Colonic mucosa (tissue), 4 donors: Measurements from ENCODE around the gene INAVA. TPM values are rescaled to one million over a fixed set of nuclear protein-coding genes. Genes with fewer than 3 reads are reported as not detected.

ENCODE experiments used
- DNase-seq: peaks from one replicate; pipeline ENCODE4 v3.0.0-alpha.2; 2020
- H3K27ac ChIP-seq: fragments of 200-600 bp; one replicate; pipeline ENCODE4 v1.8.0; 2021
- H3K27me3 ChIP-seq: fragments of 200-600 bp; one replicate; pipeline ENCODE4 v1.8.0; 2021
- H3K36me3 ChIP-seq: fragments of 200-600 bp; one replicate; pipeline ENCODE4 v1.8.0; 2021
- H3K4me1 ChIP-seq: fragments of 200-600 bp; one replicate; pipeline ENCODE4 v1.8.0; 2021; ENCODE audit warnings: mild to moderate bottlenecking
- H3K4me3 ChIP-seq: fragments of 200-600 bp; one replicate; pipeline ENCODE4 v1.8.0; 2021
- H3K9ac ChIP-seq, 2 donors: one replicate each; pipeline ENCODE4 v1.7.0; 2013; ENCODE audit warnings: control low read depth in 2 of 2, low read depth in 2 of 2, low read length in 2 of 2
- H3K9me3 ChIP-seq: fragments of 200-600 bp; one replicate; pipeline ENCODE4 v1.8.0; 2021
- CTCF ChIP-seq: fragments of 200-600 bp; IDR thresholded peaks from one replicate; pipeline ENCODE4 v1.8.0; 2022; ENCODE audit warnings: antibody characterized with exemption, mild to moderate bottlenecking
- intact Hi-C: fragments of 100-400 bp; cut with DNase I; formaldehyde crosslinking; loops from one replicate; pipeline ENCODE4 v1.14.1; 2022
- total RNA-seq, 2 donors: library from RNA; stranded (reverse); fragmentation: NEBNext Ultra II Directional in 1 of 2; extraction: Animal tissue kit (Norgen Biotek cat#: 25700) in 1 of 2; gene quantifications; one replicate each; pipeline ENCODE4 v1.2.1, GENCODE V29; 2021
- donor health status: healthy.
- donor health status: DM: no; HTN: no; CAD: no.
- donor health status: DM: no; HTN: no; CAD: no.

Gene INAVA
- total RNA-seq, 2 donors from 2014 or later, result 127 to 167 TPM

- no peaks in the 10 kb centered on the region for H3K36me3 ChIP-seq
- intact Hi-C loops, result no loop called here
- DNase-seq, result no peak
- H3K9me3 ChIP-seq, result no peaks in the 10 kb centered on the region
- no peak overlapping the region for H3K27ac ChIP-seq
- H3K9ac ChIP-seq, result no peak overlapping the region
- TF ChIP-seq CTCF, result no peak
- H3K27me3 ChIP-seq, result no peaks in the 10 kb centered on the region
- H3K4me3 ChIP-seq, result no peak overlapping the region
- H3K4me1 ChIP-seq, result no peaks in the 10 kb centered on the region
These were observed 21.5 kb downstream of the INAVA start for GRCh38 chr1:200916152-200916551.

- no peak for TF ChIP-seq CTCF
- no peaks in the 10 kb centered on the region for H3K27me3 ChIP-seq
- H3K36me3 ChIP-seq, result no peaks in the 10 kb centered on the region
- intact Hi-C loops, result no loop called here
- DNase-seq, result no peak
- no peak overlapping the region for H3K4me3 ChIP-seq
- H3K9me3 ChIP-seq, result no peaks in the 10 kb centered on the region
- H3K4me1 ChIP-seq, result no peaks in the 10 kb centered on the region
- no peak overlapping the region for H3K27ac ChIP-seq
- no peak overlapping the region for H3K9ac ChIP-seq
These were observed 22.0 kb downstream of the INAVA start for GRCh38 chr1:200916681-200917080.

DNA sequence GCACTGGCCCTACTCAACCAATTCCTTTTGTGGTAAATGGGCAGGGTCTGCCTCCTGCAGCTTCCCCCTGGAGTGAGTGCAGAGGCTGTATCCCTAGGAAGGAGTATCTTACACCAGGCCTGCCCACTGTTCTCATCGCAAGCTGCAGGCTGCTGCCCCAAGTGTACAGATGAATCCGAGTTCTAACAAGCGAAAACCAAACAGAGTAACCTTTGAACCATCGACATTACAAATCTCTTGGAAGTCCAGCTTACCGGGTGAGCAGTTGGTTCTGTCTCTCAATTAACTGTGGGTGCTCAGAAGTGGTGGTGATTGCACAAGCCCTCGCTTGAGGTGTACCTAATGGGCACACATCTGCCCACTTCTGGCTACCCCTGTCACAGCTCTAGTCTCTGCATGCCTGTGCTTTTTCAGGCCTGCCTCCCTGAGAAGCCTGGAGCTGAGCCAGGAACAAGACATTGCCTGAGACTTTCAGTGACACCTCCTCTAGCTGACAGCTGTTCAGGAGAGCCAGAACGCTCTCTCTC, 22.7 kb downstream of the INAVA start:
- no peak for TF ChIP-seq CTCF
- Histone ChIP-seq H3K4me1 (no peaks in the 10 kb centered on the region), H3K9me3 (no peaks in the 10 kb centered on the region), H3K4me3 (no peak overlapping the region), H3K9ac (peak overlapping the region in 1 of 2 donors; percentile 51), H3K27me3 (no peaks in the 10 kb centered on the region), H3K36me3 (no peaks in the 10 kb centered on the region), H3K27ac (peak overlapping the region; percentile 17)
- intact Hi-C loops, result no loop called here
- peak; percentile 68 for DNase-seq

DNA sequence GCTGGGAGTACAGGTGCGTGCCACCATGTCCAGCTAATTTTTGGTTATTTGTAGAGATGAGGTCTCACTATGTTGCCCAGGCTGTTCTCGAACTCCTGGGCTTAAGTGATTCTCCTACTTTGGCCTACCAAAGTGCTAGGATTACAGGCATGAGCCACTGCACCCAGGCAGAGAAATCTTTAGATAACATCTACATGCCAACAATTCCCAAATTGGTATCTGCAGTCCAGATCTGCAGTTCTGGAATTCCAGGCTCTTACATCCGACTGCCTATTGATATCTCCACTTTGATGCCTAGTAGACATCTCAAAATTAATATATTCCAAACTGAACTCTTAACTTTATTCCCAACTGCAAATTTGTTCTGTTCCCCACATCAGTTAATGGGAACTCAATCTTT, 23.3 kb downstream of the INAVA start:
- TF ChIP-seq CTCF, result no peak
- no peaks in the 10 kb centered on the region for H3K9me3 ChIP-seq
- H3K36me3 ChIP-seq, result no peaks in the 10 kb centered on the region
- H3K27me3 ChIP-seq, result no peaks in the 10 kb centered on the region
- H3K4me3 ChIP-seq, result no peak overlapping the region
- no peak for DNase-seq
- no peak overlapping the region for H3K27ac ChIP-seq
- H3K9ac ChIP-seq, result no peak overlapping the region
- no peaks in the 10 kb centered on the region for H3K4me1 ChIP-seq
- intact Hi-C loops, result no loop called here

DNA sequence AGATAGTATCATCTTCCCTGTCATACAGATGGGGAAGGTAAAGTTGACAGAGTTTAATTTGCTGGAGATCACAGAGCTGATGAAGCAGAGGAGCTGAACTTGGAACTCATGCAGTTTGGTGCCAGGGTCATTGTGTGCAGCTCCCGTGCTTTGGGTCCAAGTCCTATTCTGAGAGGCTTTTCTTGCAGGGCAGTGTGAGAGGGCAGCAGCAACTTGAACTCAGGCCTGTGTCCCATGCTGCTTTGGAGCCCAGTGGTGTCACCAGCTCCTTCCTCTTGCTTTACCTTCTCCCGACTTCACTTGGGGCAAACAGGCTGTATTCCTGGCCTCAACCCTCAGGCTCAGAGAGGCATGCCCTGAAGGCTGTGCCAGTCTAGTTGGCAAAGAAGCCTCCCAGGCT, 24.7 kb downstream of the INAVA start:
- no peaks in the 10 kb centered on the region for H3K9me3 ChIP-seq
- H3K27me3 ChIP-seq, result no peaks in the 10 kb centered on the region
- no peak for TF ChIP-seq CTCF
- H3K9ac ChIP-seq, result no peak overlapping the region
- H3K4me3 ChIP-seq, result no peak overlapping the region
- no peaks in the 10 kb centered on the region for H3K4me1 ChIP-seq
- no peak overlapping the region for H3K27ac ChIP-seq
- no peaks in the 10 kb centered on the region for H3K36me3 ChIP-seq
- intact Hi-C loops, result no loop called here
- DNase-seq, result no peak
